Measurements from ENCODE around the gene SYTL3. TPM values are rescaled to one million over a fixed set of nuclear protein-coding genes. Genes with fewer than 3 reads are reported as not detected.

The SYTL3 gene
- total RNA-seq, 2 donors from 2014 or later: 0.58 to 0.79 TPM

DNA sequence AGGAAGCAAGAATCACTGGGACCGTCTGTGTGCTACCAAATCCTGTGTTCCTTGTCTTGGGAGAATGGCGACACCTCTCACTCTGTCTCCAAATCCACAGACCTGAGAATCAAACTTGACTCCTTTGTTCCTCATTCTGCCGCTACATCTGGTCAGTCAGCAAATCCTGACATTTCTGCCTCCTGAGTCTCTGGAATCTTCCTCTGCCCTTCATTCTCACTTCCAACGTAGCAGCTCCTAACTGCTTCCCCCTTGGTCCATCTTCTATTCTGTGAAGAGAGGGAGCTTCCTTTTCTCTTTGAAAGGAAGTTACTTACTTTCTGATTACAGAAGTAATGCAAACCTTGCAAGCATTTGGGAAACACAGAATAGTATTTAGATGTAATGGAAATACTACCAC is 37.7 kb downstream of the SYTL3 start:
- Histone ChIP-seq H3K4me1 (ENCODE audit: control insufficient read depth, insufficient read depth, low read length) (peaks cover 6% of the 10 kb centered on the region), H3K27ac (ENCODE audit: low read depth, low read length) (no peak overlapping the region), H3K9me3 (ENCODE audit: control insufficient read depth, low read length) (no peaks in the 10 kb centered on the region), H3K27me3 (ENCODE audit: control insufficient read depth, insufficient read depth, low read length, poor library complexity, severe bottlenecking) (peaks cover 26% of the 10 kb centered on the region), H3K36me3 (ENCODE audit: control insufficient read depth, insufficient read depth, low read length) (no peaks in the 10 kb centered on the region), H3K4me3 (ENCODE audit: low read length) (no peak overlapping the region), H3K9ac (ENCODE audit: extremely low read depth, low read length, poor library complexity, severe bottlenecking) (no peak overlapping the region)
- Mint-ChIP-seq H3K27me3 (ENCODE audit: insufficient read depth) (peaks cover 11% of the 10 kb centered on the region), H3K9me3 (no peaks in the 10 kb centered on the region), H3K4me3 (no peak overlapping the region), H3K4me1 (peaks cover 11% of the 10 kb centered on the region), H3K36me3 (ENCODE audit: low read depth) (no peaks in the 10 kb centered on the region), H3K27ac (no peak overlapping the region)
- DNase-seq: no peak
- TF ChIP-seq, protein P1, sequence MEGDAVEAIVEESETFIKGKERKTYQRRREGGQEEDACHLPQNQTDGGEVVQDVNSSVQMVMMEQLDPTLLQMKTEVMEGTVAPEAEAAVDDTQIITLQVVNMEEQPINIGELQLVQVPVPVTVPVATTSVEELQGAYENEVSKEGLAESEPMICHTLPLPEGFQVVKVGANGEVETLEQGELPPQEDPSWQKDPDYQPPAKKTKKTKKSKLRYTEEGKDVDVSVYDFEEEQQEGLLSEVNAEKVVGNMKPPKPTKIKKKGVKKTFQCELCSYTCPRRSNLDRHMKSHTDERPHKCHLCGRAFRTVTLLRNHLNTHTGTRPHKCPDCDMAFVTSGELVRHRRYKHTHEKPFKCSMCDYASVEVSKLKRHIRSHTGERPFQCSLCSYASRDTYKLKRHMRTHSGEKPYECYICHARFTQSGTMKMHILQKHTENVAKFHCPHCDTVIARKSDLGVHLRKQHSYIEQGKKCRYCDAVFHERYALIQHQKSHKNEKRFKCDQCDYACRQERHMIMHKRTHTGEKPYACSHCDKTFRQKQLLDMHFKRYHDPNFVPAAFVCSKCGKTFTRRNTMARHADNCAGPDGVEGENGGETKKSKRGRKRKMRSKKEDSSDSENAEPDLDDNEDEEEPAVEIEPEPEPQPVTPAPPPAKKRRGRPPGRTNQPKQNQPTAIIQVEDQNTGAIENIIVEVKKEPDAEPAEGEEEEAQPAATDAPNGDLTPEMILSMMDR (conservative IDR thresholded peaks at IDR 0.05): no peak
- 84 to 93% methylated on average over 3 to 4 of the region's 4 CpGs for WGBS, 2 experiments (ENCODE audit: insufficient coverage in 1 of 2, insufficient read length in 1 of 2)

DNA sequence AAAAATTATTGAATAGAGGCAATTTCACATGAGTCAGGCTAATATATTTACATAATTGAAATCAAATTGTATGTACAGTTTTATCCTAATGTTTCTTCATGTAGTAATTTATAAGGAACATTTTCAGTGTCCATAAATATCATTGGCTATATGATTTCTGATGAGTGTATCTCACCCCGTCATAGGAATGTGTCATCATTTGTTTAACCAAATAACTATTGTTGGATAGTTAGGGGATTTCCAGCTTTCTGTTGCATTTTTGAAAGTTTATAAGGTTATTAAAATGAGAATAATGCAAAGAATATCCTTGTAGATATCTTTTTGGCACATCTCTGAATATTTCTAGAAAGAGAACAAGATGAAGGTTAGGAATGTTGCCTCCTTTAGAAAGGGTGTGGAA is 39.0 kb downstream of the SYTL3 start:
- no peak for DNase-seq
- Histone ChIP-seq H3K9ac (ENCODE audit: extremely low read depth, low read length, poor library complexity, severe bottlenecking) (no peak overlapping the region), H3K4me3 (ENCODE audit: low read length) (no peak overlapping the region), H3K4me1 (ENCODE audit: control insufficient read depth, insufficient read depth, low read length) (peaks cover 6% of the 10 kb centered on the region), H3K27ac (ENCODE audit: low read depth, low read length) (no peak overlapping the region), H3K36me3 (ENCODE audit: control insufficient read depth, insufficient read depth, low read length) (no peaks in the 10 kb centered on the region), H3K9me3 (ENCODE audit: control insufficient read depth, low read length) (no peaks in the 10 kb centered on the region), H3K27me3 (ENCODE audit: control insufficient read depth, insufficient read depth, low read length, poor library complexity, severe bottlenecking) (peaks cover 26% of the 10 kb centered on the region)
- H3K4me3 Mint-ChIP-seq: no peak overlapping the region
- TF ChIP-seq, protein P1 (conservative IDR thresholded peaks at IDR 0.05): no peak
- WGBS, 2 experiments (ENCODE audit: insufficient coverage in 1 of 2, insufficient read length in 1 of 2): 96 to 100% methylated on average over 1 of the region's 1 CpG
- peaks cover 11% of the 10 kb centered on the region for H3K4me1 Mint-ChIP-seq
- no peak overlapping the region for H3K27ac Mint-ChIP-seq
- H3K36me3 Mint-ChIP-seq (ENCODE audit: low read depth): no peaks in the 10 kb centered on the region
- peaks cover 11% of the 10 kb centered on the region for H3K27me3 Mint-ChIP-seq (ENCODE audit: insufficient read depth)
- H3K9me3 Mint-ChIP-seq: no peaks in the 10 kb centered on the region

DNA sequence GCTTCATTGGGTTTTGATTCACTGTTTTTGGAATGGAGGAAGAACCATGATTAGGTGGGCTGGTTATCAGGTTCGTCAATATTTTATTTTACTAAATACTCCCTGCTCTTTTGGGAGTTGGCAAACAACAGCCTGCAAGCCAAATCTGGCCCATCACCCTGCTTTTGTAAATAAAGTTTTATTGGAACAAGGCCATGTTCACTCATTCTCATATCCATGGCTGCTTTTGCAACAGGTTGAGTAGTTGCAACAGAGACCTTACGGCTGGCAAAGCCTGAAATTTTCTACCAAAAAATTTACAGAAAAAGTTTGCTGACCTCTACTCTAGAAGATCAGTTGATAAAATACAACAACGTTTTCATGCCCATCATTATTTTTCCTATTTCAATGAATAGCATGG is 45.1 kb downstream of the SYTL3 start:
- Mint-ChIP-seq H3K4me3 (no peak overlapping the region), H3K36me3 (ENCODE audit: low read depth) (no peaks in the 10 kb centered on the region), H3K4me1 (no peaks in the 10 kb centered on the region), H3K9me3 (peaks cover 3% of the 10 kb centered on the region), H3K27me3 (ENCODE audit: insufficient read depth) (no peaks in the 10 kb centered on the region), H3K27ac (no peak overlapping the region)
- Histone ChIP-seq H3K4me1 (ENCODE audit: control insufficient read depth, insufficient read depth, low read length) (no peaks in the 10 kb centered on the region), H3K9me3 (ENCODE audit: control insufficient read depth, low read length) (peaks cover 5% of the 10 kb centered on the region), H3K27ac (ENCODE audit: low read depth, low read length) (no peak overlapping the region), H3K36me3 (ENCODE audit: control insufficient read depth, insufficient read depth, low read length) (no peaks in the 10 kb centered on the region), H3K4me3 (ENCODE audit: low read length) (no peak overlapping the region), H3K9ac (ENCODE audit: extremely low read depth, low read length, poor library complexity, severe bottlenecking) (no peak overlapping the region), H3K27me3 (ENCODE audit: control insufficient read depth, insufficient read depth, low read length, poor library complexity, severe bottlenecking) (no peaks in the 10 kb centered on the region)
- no peak for DNase-seq
- TF ChIP-seq, protein P1 (conservative IDR thresholded peaks at IDR 0.05): no peak
- 96 to 100% methylated on average over 2 to 3 of the region's 3 CpGs for WGBS, 2 experiments (ENCODE audit: insufficient coverage in 1 of 2, insufficient read length in 1 of 2)

Data from endodermal cell (in vitro differentiated cells).